CD4-positive, alpha-beta memory T cell (primary cell): ENCODE results near the gene DLGAP5. TPM values are rescaled to one million over a fixed set of nuclear protein-coding genes. Genes with fewer than 3 reads are reported as not detected.

Source experiments
- CTCF ChIA-PET: fragments of 350-600 bp; sonication (Branson Sonifier 250); formaldehyde crosslinking; loops from one replicate; lab custom pipeline; 2021; ENCODE audit warnings: inconsistent platforms; ENCODE audit not compliant: partially characterized antibody; lab: Charles Lee
- POLR2A ChIA-PET: fragments of 350-600 bp; sonication (Branson Sonifier 250); formaldehyde crosslinking; loops from one replicate; lab custom pipeline; 2021; ENCODE audit not compliant: partially characterized antibody; lab: Charles Lee
- DNase-seq, 5 donors: peaks; one replicate each; pipeline versions ENCODE4 v3.0.0 to v3.0.0-alpha.2; 2020 to 2022; ENCODE audit warnings: mixed read lengths in 1 of 5
- H3K27ac ChIP-seq: one replicate; pipeline ENCODE4 v1.7.0; 2013; ENCODE audit warnings: low read depth, low read length
- H3K27me3 ChIP-seq: 2 replicates; pipeline ENCODE4 v1.7.0; 2013; ENCODE audit warnings: mild to moderate bottlenecking, low read length, moderate library complexity; ENCODE audit not compliant: insufficient read depth
- H3K36me3 ChIP-seq: 2 replicates; pipeline ENCODE4 v1.7.0; 2013; ENCODE audit warnings: mild to moderate bottlenecking, low read length, moderate library complexity; ENCODE audit not compliant: insufficient read depth
- H3K4me1 ChIP-seq: 2 replicates; pipeline ENCODE4 v1.7.0; 2013; ENCODE audit warnings: mild to moderate bottlenecking, low read length, moderate library complexity; ENCODE audit not compliant: insufficient read depth
- H3K4me3 ChIP-seq, 2 donors: one replicate each; pipeline ENCODE4 v1.7.0; 2013; ENCODE audit warnings: low read length in 2 of 2, mild to moderate bottlenecking in 1 of 2
- H3K9me3 ChIP-seq, 2 donors: one replicate each; pipeline ENCODE4 v1.7.0; 2013; ENCODE audit warnings: low read length in 2 of 2, control low read depth in 1 of 2; ENCODE audit not compliant: control insufficient read depth in 1 of 2
- H3K27ac Mint-ChIP-seq, 7 donors: one replicate each; pipeline ENCODE4 v1.8.0; 2020 to 2021; ENCODE audit warnings: mixed read lengths in 7 of 7, mild to moderate bottlenecking in 6 of 7, inconsistent platforms in 3 of 7, moderate library complexity in 3 of 7
- H3K27me3 Mint-ChIP-seq, 2 donors: one replicate each; pipeline ENCODE4 v1.8.0; 2020 to 2021; ENCODE audit warnings: mixed read lengths in 2 of 2
- H3K36me3 Mint-ChIP-seq, 2 donors: one replicate each; pipeline ENCODE4 v1.8.0; 2020 to 2021; ENCODE audit warnings: mixed read lengths in 2 of 2, inconsistent platforms in 1 of 2, mild to moderate bottlenecking in 1 of 2
- H3K4me1 Mint-ChIP-seq, 4 donors: one replicate each; pipeline ENCODE4 v1.8.0; 2020 to 2021; ENCODE audit warnings: mixed read lengths in 4 of 4, mild to moderate bottlenecking in 1 of 4
- H3K4me3 Mint-ChIP-seq, 8 donors: one replicate each; pipeline ENCODE4 v1.8.0; 2020 to 2021; ENCODE audit warnings: mixed read lengths in 8 of 8, mild to moderate bottlenecking in 7 of 8, moderate library complexity in 6 of 8, inconsistent platforms in 3 of 8
- H3K9me3 Mint-ChIP-seq, 8 donors: one replicate each; pipeline ENCODE4 v1.8.0; 2020 to 2021; ENCODE audit warnings: mixed read lengths in 8 of 8, mild to moderate bottlenecking in 5 of 8, inconsistent platforms in 3 of 8, moderate library complexity in 1 of 8
- intact Hi-C: fragments of 100-400 bp; cut with micrococcal nuclease; formaldehyde crosslinking; loops from one replicate; pipeline ENCODE4 v1.15.1; 2023
- polyA plus RNA-seq, 2 donors: library from polyadenylated mRNA; unstranded; fragments of 300-500 nt; fragmentation: Illumina TruSeq; gene quantifications; one replicate each; pipeline ENCODE4 v1.2.3, GENCODE V29; 2021
- total RNA-seq, 2 experiments: library from RNA; stranded (reverse); gene quantifications; one replicate each; pipeline ENCODE4 v1.2.3, GENCODE V29; 2021

DLGAP5 gene
- total and polyA plus RNA-seq, 4 experiments from 2014 or later = not detected

DNA sequence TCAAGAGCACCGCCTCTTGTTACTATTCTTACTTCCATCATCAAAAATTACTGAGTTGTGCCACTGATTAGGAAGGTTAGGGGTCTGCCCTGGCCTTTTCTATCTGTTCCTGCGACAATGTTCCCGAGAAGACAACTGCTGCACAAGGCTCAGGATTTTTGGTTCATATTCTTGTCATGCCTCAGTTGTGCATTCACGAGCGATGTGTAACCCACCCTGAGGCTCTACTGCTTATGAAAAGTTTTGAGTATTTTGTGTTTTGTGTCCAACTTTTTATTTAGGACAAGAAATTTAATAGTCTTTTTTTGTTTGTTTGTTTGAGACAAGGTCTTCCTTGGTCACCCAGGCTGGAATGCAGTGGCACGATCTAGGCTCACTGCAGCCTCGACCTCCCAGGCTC lies 85.4 kb downstream of the DLGAP5 start:
- POLR2A ChIA-PET = no interaction called here
- H3K4me1 Mint-ChIP-seq = peaks cover 34 to 66% (median 45%) of the 10 kb centered on the region in 4 donors

GRCh38 chr14:55103971-55104954 lies 87.1 kb downstream of the DLGAP5 start:
- CTCF ChIA-PET = interaction anchor here (0.8 to 3.9 kb wide), 10 partner anchors 12 to 56 kb away, joined by 3 to 33 read pairs (median 10); partner anchors contain the start of gene MAPK1IP1L
- Histone ChIP-seq H3K27ac (peak overlapping the region; percentile 65), H3K36me3 (no peaks in the 10 kb centered on the region), H3K9me3 (no peaks in the 10 kb centered on the region), H3K4me3 (peak overlapping the region in 1 of 2 donors; percentile 19), H3K4me1 (peaks cover 68% of the 10 kb centered on the region), H3K27me3 (no peaks in the 10 kb centered on the region)
- Mint-ChIP-seq H3K4me3 (peak overlapping the region in 7 of 8 donors; percentile 5 to 85 (median 65)), H3K27ac (peak overlapping the region; percentile 94 to 98 (median 97)), H3K9me3 (peaks cover 0 to 6% (median 3%) of the 10 kb centered on the region in 8 donors), H3K4me1 (peaks cover 38 to 75% (median 53%) of the 10 kb centered on the region in 4 donors), H3K27me3 (no peaks in the 10 kb centered on the region), H3K36me3 (peaks cover 0 to 8% of the 10 kb centered on the region in 2 donors)
- intact Hi-C loops = loop anchor here (1.0 to 5.0 kb wide), 3 partner anchors 25 to 537 kb away; partner anchors contain the start of genes LGALS3 and SAMD4A
- no peak for DNase-seq
- POLR2A ChIA-PET = interaction anchor here (0.8 to 3.3 kb wide), 16 partner anchors 9 to 234 kb away, joined by 3 to 39 read pairs (median 6); partner anchors contain the start of genes DLGAP5, LGALS3 and MAPK1IP1L

More for the DNA sequence above, 85.4 kb downstream of the DLGAP5 start:
- Mint-ChIP-seq H3K9me3 (peaks cover 0 to 6% (median 3%) of the 10 kb centered on the region in 8 donors), H3K27ac (peak overlapping the region in 5 of 7 donors; percentile 19 to 70 (median 49)), H3K27me3 (no peaks in the 10 kb centered on the region), H3K4me3 (peak overlapping the region in 1 of 8 donors; percentile 4), H3K36me3 (peaks cover 0 to 8% of the 10 kb centered on the region in 2 donors)
- H3K4me1 ChIP-seq = peaks cover 56% of the 10 kb centered on the region
- CTCF ChIA-PET = interaction anchor here (4.3 kb wide), 1 partner anchor 17 kb away, joined by 13 read pairs; no protein-coding TSS in a partner anchor
- no peak overlapping the region for H3K4me3 ChIP-seq
- no peak for DNase-seq
- no peak overlapping the region for H3K27ac ChIP-seq
- intact Hi-C loops = no loop called here
- no peaks in the 10 kb centered on the region for H3K27me3 ChIP-seq
- H3K36me3 ChIP-seq = no peaks in the 10 kb centered on the region
- H3K9me3 ChIP-seq = no peaks in the 10 kb centered on the region

- peak overlapping the region in 1 of 2 donors; percentile 3 for H3K4me3 ChIP-seq
- intact Hi-C loops = loop anchor here (1.0 to 5.0 kb wide), 3 partner anchors 26 to 536 kb away; partner anchors contain the start of genes LGALS3 and SAMD4A
Observed at GRCh38 chr14:55103005-55103640, 88.3 kb downstream of the DLGAP5 start.

DNA sequence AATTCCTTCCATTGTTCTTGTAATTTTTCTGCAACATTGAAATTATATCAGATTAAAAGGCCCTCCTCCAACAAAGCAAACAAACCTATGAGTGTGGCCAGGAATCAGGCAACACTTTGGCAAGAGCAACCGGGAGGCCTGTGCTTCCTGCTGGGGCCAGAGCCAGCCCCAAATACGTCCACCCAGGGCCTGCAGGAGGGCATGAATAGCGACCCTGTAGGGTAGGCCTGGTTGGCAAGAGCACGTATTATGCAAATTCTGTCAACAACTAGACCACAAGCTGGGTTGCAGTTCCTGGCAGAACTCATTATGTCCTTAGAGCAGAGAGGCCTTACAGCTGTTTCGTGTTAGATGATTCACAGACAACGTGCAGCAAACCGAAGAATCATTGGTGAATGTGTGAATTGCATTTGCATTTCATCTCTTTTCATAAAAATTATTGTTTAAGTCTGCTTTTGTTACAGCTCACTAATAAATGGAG lies 89.2 kb downstream of the DLGAP5 start:
- H3K27ac Mint-ChIP-seq = peak overlapping the region; percentile 94 to 98 (median 97)
- peaks cover 0 to 6% (median 2%) of the 10 kb centered on the region in 8 donors for H3K9me3 Mint-ChIP-seq
- H3K27me3 Mint-ChIP-seq = no peaks in the 10 kb centered on the region
- intact Hi-C loops = loop anchor here (1.0 to 5.0 kb wide), 3 partner anchors 13 to 535 kb away; partner anchors contain the start of gene SAMD4A
- peak overlapping the region; percentile 65 for H3K27ac ChIP-seq
- POLR2A ChIA-PET = interaction anchor here (0.6 to 3.3 kb wide), 19 partner anchors 9 to 536 kb away, joined by 3 to 39 read pairs (median 7); partner anchors contain the start of genes GCH1, LGALS3, MAPK1IP1L and SOCS4
- peaks cover 41 to 72% (median 53%) of the 10 kb centered on the region in 4 donors for H3K4me1 Mint-ChIP-seq
- H3K36me3 ChIP-seq = no peaks in the 10 kb centered on the region
- peak overlapping the region in 1 of 2 donors; percentile 26 for H3K4me3 ChIP-seq
- no peaks in the 10 kb centered on the region for H3K9me3 ChIP-seq
- peak; percentile 53 to 77 (median 55) for DNase-seq
- peak overlapping the region in 7 of 8 donors; percentile 18 to 85 (median 67) for H3K4me3 Mint-ChIP-seq
- peaks cover 72% of the 10 kb centered on the region for H3K4me1 ChIP-seq
- H3K27me3 ChIP-seq = no peaks in the 10 kb centered on the region
- CTCF ChIA-PET = interaction anchor here (0.8 to 3.9 kb wide), 15 partner anchors 10 to 327 kb away, joined by 3 to 33 read pairs (median 6); partner anchors contain the start of gene MAPK1IP1L
- peaks cover 0 to 8% of the 10 kb centered on the region in 2 donors for H3K36me3 Mint-ChIP-seq

More at GRCh38 chr14:55103005-55103640, 88.3 kb downstream of the DLGAP5 start:
- no peaks in the 10 kb centered on the region for H3K27me3 ChIP-seq
- peak overlapping the region; percentile 65 for H3K27ac ChIP-seq
- Mint-ChIP-seq H3K4me1 (peaks cover 41 to 72% (median 53%) of the 10 kb centered on the region in 4 donors), H3K36me3 (peaks cover 0 to 8% of the 10 kb centered on the region in 2 donors), H3K9me3 (peaks cover 0 to 6% (median 3%) of the 10 kb centered on the region in 8 donors), H3K4me3 (peak overlapping the region; percentile 22 to 85 (median 66)), H3K27me3 (no peaks in the 10 kb centered on the region), H3K27ac (peak overlapping the region; percentile 94 to 98 (median 97))
- peaks cover 72% of the 10 kb centered on the region for H3K4me1 ChIP-seq
- peak; percentile 58 to 73 (median 64) for DNase-seq
- ChIA-PET CTCF (interaction anchor here (0.8 to 3.9 kb wide), 19 partner anchors 11 to 326 kb away, joined by 3 to 33 read pairs (median 4); partner anchors contain the start of gene MAPK1IP1L), POLR2A (interaction anchor here (0.6 to 3.3 kb wide), 28 partner anchors 10 to 537 kb away, joined by 3 to 39 read pairs (median 4); partner anchors contain the start of genes DLGAP5, GCH1, LGALS3 and MAPK1IP1L)
- H3K9me3 ChIP-seq = no peaks in the 10 kb centered on the region
- H3K36me3 ChIP-seq = no peaks in the 10 kb centered on the region

DNA sequence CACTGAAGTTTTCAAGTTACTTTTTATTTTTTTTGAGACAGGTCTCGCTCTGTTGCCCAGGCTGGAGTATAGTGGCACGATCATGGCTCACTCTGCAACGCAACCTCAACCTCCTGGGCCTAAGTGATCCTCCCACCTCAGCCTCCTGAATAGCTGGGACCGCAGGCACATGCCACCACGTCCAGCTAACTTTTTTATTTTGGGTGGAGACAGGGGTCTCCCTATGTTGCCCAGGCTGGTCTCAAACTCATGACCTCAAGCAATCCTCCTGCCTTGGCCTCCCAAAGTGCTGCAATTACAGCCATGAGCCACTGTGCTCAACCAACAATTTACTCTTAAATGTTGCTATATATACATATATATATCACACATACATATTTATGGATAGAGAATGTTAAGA lies 89.7 kb downstream of the DLGAP5 start:
- H3K36me3 Mint-ChIP-seq = peaks cover 0 to 8% of the 10 kb centered on the region in 2 donors
- CTCF ChIA-PET = interaction anchor here (1.2 to 3.9 kb wide), 7 partner anchors 9 to 328 kb away, joined by 4 to 32 read pairs (median 8); partner anchors contain the start of gene MAPK1IP1L
- H3K4me1 Mint-ChIP-seq = peaks cover 43 to 73% (median 56%) of the 10 kb centered on the region in 4 donors
- no peak overlapping the region for H3K4me3 Mint-ChIP-seq
- Histone ChIP-seq H3K9me3 (no peaks in the 10 kb centered on the region), H3K36me3 (no peaks in the 10 kb centered on the region), H3K27ac (peak overlapping the region; percentile 65), H3K27me3 (no peaks in the 10 kb centered on the region), H3K4me1 (peaks cover 70% of the 10 kb centered on the region), H3K4me3 (no peak overlapping the region)
- intact Hi-C loops = loop anchor here (1.0 to 5.0 kb wide), 3 partner anchors 12 to 534 kb away; partner anchors contain the start of gene SAMD4A
- peak overlapping the region; percentile 70 to 98 (median 97) for H3K27ac Mint-ChIP-seq
- POLR2A ChIA-PET = interaction anchor here (0.9 to 3.3 kb wide), 13 partner anchors 9 to 232 kb away, joined by 3 to 39 read pairs (median 9); partner anchors contain the start of genes GCH1, LGALS3, MAPK1IP1L and SOCS4
- no peak for DNase-seq
- H3K9me3 Mint-ChIP-seq = peaks cover 0 to 6% (median 2%) of the 10 kb centered on the region in 8 donors
- no peaks in the 10 kb centered on the region for H3K27me3 Mint-ChIP-seq

DNA sequence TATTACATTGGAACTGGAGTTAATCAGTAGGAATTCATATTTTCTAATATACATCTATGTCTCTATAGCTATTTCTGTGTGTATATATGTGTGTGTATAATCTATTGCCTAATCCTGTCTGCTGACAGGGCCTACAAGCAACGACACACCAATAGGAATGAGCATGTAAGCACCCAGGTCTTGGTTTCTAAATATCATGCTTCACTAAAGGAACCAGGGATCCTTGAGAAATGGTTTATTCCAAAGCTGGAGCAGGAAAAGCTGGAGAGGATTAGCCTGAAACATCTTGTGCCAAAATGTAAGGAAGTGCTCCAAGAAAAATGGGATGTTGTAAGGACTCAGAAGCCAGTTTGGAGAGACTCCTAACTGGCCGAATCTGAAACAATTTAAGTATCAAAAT lies 91.6 kb downstream of the DLGAP5 start:
- Mint-ChIP-seq H3K9me3 (peaks cover 0 to 6% (median 2%) of the 10 kb centered on the region in 8 donors), H3K36me3 (peaks cover 0 to 8% of the 10 kb centered on the region in 2 donors), H3K27ac (peak overlapping the region in 4 of 7 donors; percentile 8 to 72 (median 64)), H3K27me3 (no peaks in the 10 kb centered on the region), H3K4me3 (no peak overlapping the region), H3K4me1 (peaks cover 42 to 64% (median 53%) of the 10 kb centered on the region in 4 donors)
- POLR2A ChIA-PET = interaction anchor here (0.8 to 1.2 kb wide), 2 partner anchors 22 to 29 kb away, joined by 3 read pairs; partner anchors contain the start of gene LGALS3
- Histone ChIP-seq H3K36me3 (no peaks in the 10 kb centered on the region), H3K27me3 (no peaks in the 10 kb centered on the region), H3K9me3 (no peaks in the 10 kb centered on the region), H3K4me1 (peaks cover 68% of the 10 kb centered on the region), H3K27ac (no peak overlapping the region), H3K4me3 (no peak overlapping the region)
- CTCF ChIA-PET = interaction anchor here (0.9 to 1.2 kb wide), 2 partner anchors 10 to 61 kb away, joined by 4 to 7 read pairs; no protein-coding TSS in a partner anchor
- intact Hi-C loops = loop anchor here (5.0 kb wide), 1 partner anchor 532 kb away; the partner anchor contains the start of gene SAMD4A
- DNase-seq = no peak
